ENCODE results near the gene CNTN4.

GRCh38 chr3:2967871-2968270 is 869.2 kb downstream of the CNTN4 start:
- no peak for TF ChIP-seq POLR2AphosphoS5 (IDR thresholded peaks at IDR 0.05)
- TF ChIP-seq, protein P1, sequence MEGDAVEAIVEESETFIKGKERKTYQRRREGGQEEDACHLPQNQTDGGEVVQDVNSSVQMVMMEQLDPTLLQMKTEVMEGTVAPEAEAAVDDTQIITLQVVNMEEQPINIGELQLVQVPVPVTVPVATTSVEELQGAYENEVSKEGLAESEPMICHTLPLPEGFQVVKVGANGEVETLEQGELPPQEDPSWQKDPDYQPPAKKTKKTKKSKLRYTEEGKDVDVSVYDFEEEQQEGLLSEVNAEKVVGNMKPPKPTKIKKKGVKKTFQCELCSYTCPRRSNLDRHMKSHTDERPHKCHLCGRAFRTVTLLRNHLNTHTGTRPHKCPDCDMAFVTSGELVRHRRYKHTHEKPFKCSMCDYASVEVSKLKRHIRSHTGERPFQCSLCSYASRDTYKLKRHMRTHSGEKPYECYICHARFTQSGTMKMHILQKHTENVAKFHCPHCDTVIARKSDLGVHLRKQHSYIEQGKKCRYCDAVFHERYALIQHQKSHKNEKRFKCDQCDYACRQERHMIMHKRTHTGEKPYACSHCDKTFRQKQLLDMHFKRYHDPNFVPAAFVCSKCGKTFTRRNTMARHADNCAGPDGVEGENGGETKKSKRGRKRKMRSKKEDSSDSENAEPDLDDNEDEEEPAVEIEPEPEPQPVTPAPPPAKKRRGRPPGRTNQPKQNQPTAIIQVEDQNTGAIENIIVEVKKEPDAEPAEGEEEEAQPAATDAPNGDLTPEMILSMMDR (IDR thresholded peaks at IDR 0.05): no peak

Measured in breast epithelium (tissue), 3 donors.